Liver (tissue), 9 donors: ENCODE results near the gene TNNC2. TPM values are rescaled to one million over a fixed set of nuclear protein-coding genes. Genes with fewer than 3 reads are reported as not detected.

Experiments
- DNase-seq: peaks from one replicate; pipeline ENCODE4 v3.0.0-alpha.2; 2017; ENCODE audit warnings: low spot score
- H3K27ac ChIP-seq, 2 donors: one replicate each; pipeline ENCODE4 v1.7.0; 2013; ENCODE audit warnings: inconsistent platforms in 2 of 2, low read length in 2 of 2, control low read depth in 1 of 2, low read depth in 1 of 2, mild to moderate bottlenecking in 1 of 2
- H3K27me3 ChIP-seq, 4 donors: one replicate each; pipeline versions ENCODE4 v1.6.1 to v1.7.0; 2013; ENCODE audit warnings: low read length in 3 of 4, inconsistent platforms in 1 of 4, mild to moderate bottlenecking in 1 of 4, moderate library complexity in 1 of 4; ENCODE audit not compliant: control insufficient read depth in 4 of 4, insufficient read depth in 4 of 4
- H3K36me3 ChIP-seq, 4 donors: one replicate each; pipeline versions ENCODE4 v1.6.1 to v1.7.0; 2013; ENCODE audit warnings: low read length in 3 of 4, mild to moderate bottlenecking in 3 of 4, low read depth in 1 of 4, moderate library complexity in 1 of 4; ENCODE audit not compliant: control insufficient read depth in 4 of 4, insufficient read depth in 3 of 4
- H3K4me1 ChIP-seq, 4 donors: one replicate each; pipeline versions ENCODE4 v1.6.1 to v1.7.0; 2013; ENCODE audit warnings: low read length in 3 of 4, mild to moderate bottlenecking in 3 of 4, moderate library complexity in 1 of 4; ENCODE audit not compliant: control insufficient read depth in 4 of 4, insufficient read depth in 4 of 4
- H3K4me3 ChIP-seq, 3 donors: one replicate each; pipeline versions ENCODE4 v1.6.1 to v1.7.0; 2013; ENCODE audit warnings: low read length in 3 of 3, control low read depth in 1 of 3, low read depth in 1 of 3, mild to moderate bottlenecking in 1 of 3
- H3K9ac ChIP-seq, 2 donors: one replicate each; pipeline ENCODE4 v1.7.0; 2013; ENCODE audit warnings: low read length in 2 of 2, mild to moderate bottlenecking in 2 of 2, moderate library complexity in 2 of 2, control low read depth in 1 of 2, low read depth in 1 of 2
- H3K9me3 ChIP-seq, 4 donors: one replicate each; pipeline versions ENCODE4 v1.6.1 to v1.7.0; 2013; ENCODE audit warnings: low read length in 3 of 4; ENCODE audit not compliant: control insufficient read depth in 4 of 4
- ATF3 ChIP-seq: IDR thresholded peaks from 2 replicates; pipeline ENCODE4 v1.6.1; 2016; ENCODE audit warnings: antibody characterized with exemption
- CTCF ChIP-seq: fragments of 150-350 bp; IDR thresholded peaks from 2 replicates; pipeline ENCODE4 v1.5.1; 2017; ENCODE audit warnings: improper control_type of control experiment, low read depth, low read length; ENCODE audit not compliant: missing input control
- EGR1 ChIP-seq, 2 donors: IDR thresholded peaks; 2 replicates each; pipeline ENCODE4 v1.6.1; 2016 to 2018; ENCODE audit warnings: antibody characterized with exemption in 2 of 2, low read depth in 2 of 2
- FOXA1 ChIP-seq: IDR thresholded peaks from 2 replicates; pipeline ENCODE4 v1.6.1; 2016; ENCODE audit warnings: antibody characterized with exemption
- HNF4G ChIP-seq: IDR thresholded peaks from 2 replicates; pipeline ENCODE4 v1.6.1; 2016; ENCODE audit warnings: antibody characterized with exemption
- MAX ChIP-seq: IDR thresholded peaks from 2 replicates; pipeline ENCODE4 v1.6.1; 2016; ENCODE audit warnings: antibody characterized with exemption
- NR2F2 ChIP-seq: IDR thresholded peaks from 2 replicates; pipeline ENCODE4 v1.6.1; 2016; ENCODE audit warnings: antibody characterized with exemption
- RAD21 ChIP-seq, 2 donors: IDR thresholded peaks; 2 replicates each; pipeline ENCODE4 v1.6.1; 2016; ENCODE audit warnings: antibody characterized with exemption in 2 of 2, mild to moderate bottlenecking in 2 of 2
- REST ChIP-seq: IDR thresholded peaks from 2 replicates; pipeline ENCODE4 v1.6.1; 2016; ENCODE audit warnings: antibody characterized with exemption, mild to moderate bottlenecking
- SP1 ChIP-seq: IDR thresholded peaks from 2 replicates; pipeline ENCODE4 v1.6.1; 2018; ENCODE audit warnings: antibody characterized with exemption, mild to moderate bottlenecking
- ZBTB33 ChIP-seq: IDR thresholded peaks from 2 replicates; pipeline ENCODE4 v1.6.1; 2016; ENCODE audit warnings: antibody characterized with exemption
- WGBS: extraction: QIAGEN DNeasy Blood & Tissue Kit; methylation state at CpG from one replicate; pipeline ENCODE4 v1.1.7; 2013; 5-methylcytosine and 5-hydroxymethylcytosine counted together
- polyA plus RNA-seq, 2 donors: library from polyadenylated mRNA; stranded (reverse) in 1 of 2; unstranded in 1 of 2; fragments of 200-250 nt in 1 of 2; fragments of >200 nt in 1 of 2; fragmentation: Nextera tagmentation in 1 of 2; extraction: Ambion mirVana in 1 of 2; gene quantifications; one replicate each; pipeline versions ENCODE4 v1.2.1 to v1.2.3, GENCODE V29; 2013 to 2015
- total RNA-seq, 2 donors: library from RNA; depleted of rRNA; stranded (reverse); fragments of >200 nt; gene quantifications; one replicate each; pipeline ENCODE4 v1.2.3, GENCODE V29; 2014
- donor health status: healthy.
- donor health status: healthy.
- donor health status: healthy.
- donor health status: healthy.
- donor health status: healthy.

TNNC2 gene
- total and polyA plus RNA-seq, 4 donors, result 0.12 to 0.33 (median 0.31) TPM; not detected in 1

GRCh38 chr20:45826381-45827019 lies 612 bp downstream of the TNNC2 start (continued):
- TF ChIP-seq REST (no peak), FOXA1 (no peak), ZBTB33 (no peak)

GRCh38 chr20:45823949-45824835 lies 2.9 kb downstream of the TNNC2 start:
- WGBS, result 15% methylated on average over 57 of the region's 57 CpGs
- peak; percentile 48 for DNase-seq
- H3K4me3 ChIP-seq, result peak overlapping the region in 1 of 3 donors; percentile 14
- H3K9ac ChIP-seq, result no peak overlapping the region
- peaks cover 0 to 7% (median 1%) of the 10 kb centered on the region in 4 donors for H3K4me1 ChIP-seq
- no peak overlapping the region for H3K27ac ChIP-seq
- H3K27me3 ChIP-seq, result peaks cover 0 to 8% (median 3%) of the 10 kb centered on the region in 4 donors
- H3K9me3 ChIP-seq, result no peaks in the 10 kb centered on the region
- TF ChIP-seq MAX (no peak), RAD21 (IDR thresholded peaks at IDR 0.05) (peak; percentile 68 to 82), HNF4G (no peak), EGR1 (IDR thresholded peaks at IDR 0.05; ENCODE audit: low read depth in 2 of 2) (no peak), ATF3 (no peak), CTCF (peak; percentile 50), SP1 (no peak), NR2F2 (no peak)
- no peaks in the 10 kb centered on the region for H3K36me3 ChIP-seq
